Suppressor macrophage treated with lipopolysaccharide for 1 hour (primary cell): Measurements from ENCODE around the gene FRRS1L.
A peak's percentile ranks its signal among the peaks of the same experiment; 100 is the strongest.

Source experiments
- DNase-seq, 3 donors: peaks; one replicate each; pipeline ENCODE4 v3.0.0-alpha.2; 2020 to 2022

The FRRS1L gene, protein sequence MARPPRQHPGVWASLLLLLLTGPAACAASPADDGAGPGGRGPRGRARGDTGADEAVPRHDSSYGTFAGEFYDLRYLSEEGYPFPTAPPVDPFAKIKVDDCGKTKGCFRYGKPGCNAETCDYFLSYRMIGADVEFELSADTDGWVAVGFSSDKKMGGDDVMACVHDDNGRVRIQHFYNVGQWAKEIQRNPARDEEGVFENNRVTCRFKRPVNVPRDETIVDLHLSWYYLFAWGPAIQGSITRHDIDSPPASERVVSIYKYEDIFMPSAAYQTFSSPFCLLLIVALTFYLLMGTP

DNA sequence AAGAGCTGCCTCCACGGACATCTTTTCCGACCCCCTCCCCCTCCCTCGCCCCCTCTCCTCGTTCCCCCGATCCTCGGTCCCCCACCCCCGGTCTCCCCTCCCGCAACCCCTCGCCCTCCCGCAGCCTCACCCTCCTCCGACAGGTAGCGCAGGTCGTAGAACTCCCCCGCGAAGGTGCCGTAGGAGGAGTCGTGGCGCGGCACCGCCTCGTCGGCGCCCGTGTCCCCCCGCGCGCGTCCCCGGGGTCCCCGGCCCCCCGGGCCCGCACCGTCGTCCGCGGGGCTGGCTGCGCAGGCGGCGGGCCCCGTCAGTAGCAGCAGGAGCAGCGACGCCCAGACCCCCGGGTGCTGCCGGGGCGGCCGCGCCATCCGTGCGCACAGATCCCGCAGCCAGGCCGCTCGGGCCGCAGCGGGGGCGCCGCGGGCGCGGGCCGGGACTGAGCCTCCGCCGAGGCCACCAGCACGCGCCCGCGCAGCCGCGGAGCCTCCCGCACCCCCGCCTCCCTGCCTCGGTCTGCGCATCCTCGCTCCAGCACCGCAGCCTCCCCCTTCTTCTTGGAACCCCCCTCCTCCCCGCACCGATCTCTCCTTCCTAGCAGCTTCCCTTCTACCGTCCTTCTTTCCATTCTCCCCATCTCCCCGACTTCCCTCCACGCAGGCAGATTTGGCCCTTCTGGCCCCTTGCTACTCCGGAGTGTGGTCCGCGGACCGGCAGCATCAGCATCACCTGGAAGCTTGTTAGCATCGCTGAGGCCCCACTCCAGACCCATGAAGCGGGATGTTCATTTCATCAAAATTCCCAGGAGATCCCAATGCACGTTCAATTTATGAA, at the start of gene FRRS1L:
Gene FRRS1L, minus strand, starts transcription at position 479 of the 831 bp plus-strand sequence. Its CDS starts 111 bp downstream, at position 368.
- no peak for DNase-seq

DNA sequence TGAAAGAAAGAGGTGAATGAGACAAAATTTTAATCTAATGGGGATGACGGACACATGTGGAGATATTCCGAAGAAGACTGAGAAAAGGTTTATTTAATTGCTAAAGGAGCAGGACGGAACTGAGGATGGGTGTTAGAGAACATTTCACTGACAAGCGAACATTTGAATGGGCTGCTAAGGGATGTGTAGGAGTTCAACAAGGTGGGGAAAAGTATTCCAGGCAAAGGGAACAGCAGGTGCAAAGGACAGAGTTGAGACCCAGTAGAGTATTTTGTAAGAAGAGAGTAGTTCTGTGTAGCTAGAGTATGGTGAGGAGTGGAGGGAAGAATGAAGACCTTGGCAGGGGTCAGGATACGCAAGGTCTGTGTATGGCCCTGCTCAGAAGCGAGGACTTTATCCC, 47.4 kb upstream of the FRRS1L start:
- no peak for DNase-seq

DNA sequence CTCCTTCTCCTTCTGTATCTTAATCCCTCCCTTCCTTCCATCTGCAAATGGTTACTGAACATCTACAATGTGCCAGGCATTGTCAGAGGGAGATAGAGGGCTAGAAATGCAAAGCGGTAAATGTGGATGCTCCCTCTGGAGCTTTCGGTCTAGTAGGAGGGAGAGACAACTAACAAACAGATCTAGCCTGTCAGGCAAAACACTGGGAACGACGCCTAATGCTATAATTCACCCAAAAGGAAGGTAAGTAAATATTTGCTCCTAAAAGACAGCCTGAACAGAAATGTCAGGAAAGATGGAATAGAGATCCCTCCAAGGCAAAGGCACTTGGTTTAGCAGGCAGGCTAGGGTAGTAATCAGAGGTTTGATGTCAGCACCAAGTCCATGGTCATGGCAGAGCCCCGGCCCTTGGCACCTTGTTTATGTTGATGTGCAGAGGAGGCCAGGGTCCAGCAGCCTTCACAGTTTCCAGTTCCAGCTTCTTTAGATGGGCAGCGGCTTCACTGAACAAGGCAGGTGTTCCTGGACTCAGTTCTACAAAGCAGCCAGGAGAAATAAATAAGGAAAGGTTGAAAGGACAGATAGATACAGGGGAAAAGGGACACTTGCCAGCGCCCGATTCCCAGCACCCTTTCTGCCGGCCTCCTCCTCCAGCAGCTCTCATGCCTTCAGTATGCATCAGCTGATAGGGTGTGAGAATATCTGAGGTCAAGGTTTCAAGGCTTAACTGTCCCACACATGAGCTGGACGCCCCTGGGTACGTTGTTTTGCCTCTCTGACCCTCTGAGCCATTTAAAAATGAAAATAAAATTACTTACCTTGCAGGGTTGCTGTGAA, 46.5 kb upstream of the FRRS1L start:
- DNase-seq = no peak

DNA sequence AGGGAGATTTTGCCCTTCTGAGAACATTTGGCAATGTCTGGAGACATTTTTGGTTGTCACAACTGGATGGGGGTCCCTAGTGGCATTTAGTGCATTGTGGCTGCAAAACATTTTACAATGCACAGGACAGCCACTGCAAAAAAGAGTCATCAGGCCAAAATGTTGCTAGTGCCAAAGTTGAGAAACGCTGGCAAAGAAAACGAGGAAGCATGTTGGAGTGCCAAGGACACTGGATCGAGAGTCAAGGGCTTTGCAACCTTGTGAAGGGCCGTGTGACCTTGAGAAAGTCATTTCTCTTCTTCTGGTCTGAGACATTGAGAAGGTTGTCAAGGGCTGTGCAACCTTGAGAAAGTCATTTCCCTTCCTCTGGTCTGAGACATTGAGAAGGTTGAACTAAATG, 45.7 kb upstream of the FRRS1L start:
- no peak for DNase-seq

DNA sequence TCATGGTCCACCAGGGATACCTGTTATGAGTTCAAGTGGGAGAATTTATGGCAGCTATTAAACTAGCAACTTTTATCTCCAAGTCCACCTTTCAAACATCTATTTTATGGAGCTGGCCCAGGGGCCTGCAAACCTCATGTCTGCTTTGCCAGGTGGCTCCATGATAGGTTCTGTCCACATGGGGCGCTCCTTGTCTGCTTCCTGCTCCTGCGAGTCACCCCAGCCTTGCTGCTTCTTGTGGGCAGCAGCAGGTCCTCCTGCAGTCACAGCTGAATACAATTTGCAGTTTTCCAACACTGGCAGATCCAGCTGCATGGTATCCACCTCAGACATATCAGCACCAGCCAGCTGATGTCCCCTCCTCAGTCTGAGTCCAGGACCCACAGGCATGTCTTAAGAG, 39.6 kb upstream of the FRRS1L start:
- peak in 1 of 3 donors; percentile 5 for DNase-seq

DNA sequence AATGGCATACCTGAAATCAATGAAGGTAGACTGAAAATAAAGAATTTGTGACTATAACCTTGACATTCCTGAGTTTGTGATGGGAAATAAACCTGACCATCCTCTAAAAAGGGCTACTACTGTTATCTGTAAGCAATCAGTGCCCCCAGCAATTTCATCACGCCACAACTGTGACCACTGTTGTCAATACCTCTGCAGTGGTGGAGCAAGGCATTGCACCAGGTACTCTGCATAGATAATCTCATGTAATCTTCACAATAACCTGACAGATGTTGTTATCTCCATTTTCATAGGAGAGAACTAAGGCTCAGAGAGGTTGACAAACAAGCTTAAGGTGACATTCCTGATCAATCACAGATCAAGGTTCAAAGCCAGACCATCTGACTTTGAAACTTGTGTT, 38.5 kb upstream of the FRRS1L start:
- no peak for DNase-seq

DNA sequence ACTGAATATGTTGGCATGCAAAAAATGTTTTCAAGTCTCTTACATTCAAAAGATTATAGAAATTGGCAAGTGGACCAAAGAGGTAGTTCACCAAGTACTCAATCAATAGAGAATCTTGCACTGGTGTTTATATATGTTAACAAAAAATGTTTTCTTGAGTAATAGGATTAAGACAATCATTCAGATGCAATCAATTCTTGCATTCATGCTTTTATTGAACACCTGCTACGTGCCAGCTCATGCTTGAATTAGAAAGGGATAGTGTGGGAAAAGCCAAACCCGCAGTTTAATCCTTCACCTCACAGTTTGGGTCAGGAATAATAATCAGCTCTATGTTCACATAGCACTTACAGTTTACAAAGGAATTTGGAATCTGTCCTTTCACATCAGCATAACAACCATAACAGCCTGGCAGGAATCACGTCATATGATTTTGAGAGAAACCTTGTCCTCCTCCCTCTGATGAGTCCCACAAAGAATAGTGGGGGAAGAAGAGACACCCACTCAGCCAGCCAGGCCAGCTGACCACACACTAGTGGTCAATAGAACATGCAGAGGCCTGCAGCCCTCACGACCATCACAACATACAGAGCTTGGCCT, 36.8 kb upstream of the FRRS1L start:
- no peak for DNase-seq

DNA sequence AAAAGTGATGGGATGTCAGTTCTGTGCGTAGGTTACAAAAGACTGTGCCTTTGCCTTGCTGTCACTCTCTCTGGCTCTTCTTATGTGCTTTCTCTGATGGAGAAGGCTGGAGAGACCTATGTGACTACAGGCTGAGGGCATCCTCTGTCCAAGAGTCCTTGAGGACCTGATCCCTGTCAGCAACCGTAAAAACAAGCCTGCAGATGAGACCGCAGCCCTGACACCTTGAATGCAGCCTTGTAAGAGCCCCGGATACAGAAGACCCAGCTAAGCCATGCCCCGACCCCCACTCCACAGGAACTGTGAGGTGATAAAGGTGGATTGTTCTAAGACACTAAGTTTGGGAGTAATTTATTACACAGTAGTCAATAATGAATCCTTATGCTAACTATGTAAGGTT, 32.6 kb upstream of the FRRS1L start:
- no peak for DNase-seq

DNA sequence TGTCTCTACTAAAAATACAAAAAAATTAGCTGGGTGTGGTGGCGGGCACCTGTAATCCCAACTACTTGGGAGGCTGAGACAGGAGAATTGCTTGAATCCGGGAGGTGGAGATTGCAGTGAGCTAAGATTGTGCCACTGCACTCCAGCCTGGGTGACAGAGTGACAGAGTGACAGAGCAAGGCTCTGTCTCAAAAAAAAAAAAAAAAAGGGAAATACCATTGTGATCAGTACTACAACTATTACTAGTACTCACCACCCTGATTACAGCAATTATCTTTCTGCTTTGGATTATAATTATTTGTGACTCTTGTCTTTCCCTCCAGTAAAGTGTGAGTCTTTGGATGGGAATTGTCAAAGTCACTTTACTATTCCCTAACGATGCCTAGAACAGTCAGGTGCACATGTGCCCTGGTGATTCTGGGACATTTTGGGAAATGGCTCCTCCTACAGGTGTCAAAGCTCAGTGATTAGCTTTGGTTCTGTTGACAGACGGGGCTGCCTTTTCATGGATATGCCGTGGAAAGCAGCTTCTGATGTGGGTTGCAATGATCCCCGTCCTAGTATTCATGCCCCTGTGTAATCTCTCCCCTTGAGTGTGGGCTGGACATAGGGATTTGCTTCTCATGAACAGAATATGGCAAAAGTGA, 31.8 kb upstream of the FRRS1L start:
- DNase-seq = no peak

DNA sequence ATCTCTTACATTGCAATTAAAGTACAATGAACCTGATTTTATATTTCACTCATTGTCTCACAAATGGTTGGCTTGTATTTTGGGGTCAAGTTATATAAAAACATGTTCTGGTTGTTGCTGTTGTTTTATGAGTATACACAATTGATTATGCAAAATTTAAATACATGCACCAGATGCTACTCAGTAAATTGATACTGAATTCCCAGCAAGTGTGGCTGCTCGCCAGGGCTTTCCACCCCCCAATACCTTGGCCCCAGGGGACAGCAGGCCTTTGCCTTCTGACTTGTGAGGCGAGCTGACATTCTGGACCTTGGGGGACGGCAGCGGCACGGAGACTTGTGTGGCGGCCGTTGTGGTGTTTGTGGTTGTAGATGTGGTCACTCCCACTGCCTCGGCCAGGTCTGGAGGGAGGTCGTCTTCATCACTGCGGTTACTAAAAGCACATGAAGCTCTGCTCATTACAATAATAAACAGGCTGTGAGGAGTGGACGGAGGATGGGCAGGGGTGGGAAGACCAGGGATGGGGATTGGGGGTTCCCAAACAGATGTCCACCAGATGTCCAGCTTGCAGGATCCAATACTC, 27.0 kb upstream of the FRRS1L start:
- no peak for DNase-seq

DNA sequence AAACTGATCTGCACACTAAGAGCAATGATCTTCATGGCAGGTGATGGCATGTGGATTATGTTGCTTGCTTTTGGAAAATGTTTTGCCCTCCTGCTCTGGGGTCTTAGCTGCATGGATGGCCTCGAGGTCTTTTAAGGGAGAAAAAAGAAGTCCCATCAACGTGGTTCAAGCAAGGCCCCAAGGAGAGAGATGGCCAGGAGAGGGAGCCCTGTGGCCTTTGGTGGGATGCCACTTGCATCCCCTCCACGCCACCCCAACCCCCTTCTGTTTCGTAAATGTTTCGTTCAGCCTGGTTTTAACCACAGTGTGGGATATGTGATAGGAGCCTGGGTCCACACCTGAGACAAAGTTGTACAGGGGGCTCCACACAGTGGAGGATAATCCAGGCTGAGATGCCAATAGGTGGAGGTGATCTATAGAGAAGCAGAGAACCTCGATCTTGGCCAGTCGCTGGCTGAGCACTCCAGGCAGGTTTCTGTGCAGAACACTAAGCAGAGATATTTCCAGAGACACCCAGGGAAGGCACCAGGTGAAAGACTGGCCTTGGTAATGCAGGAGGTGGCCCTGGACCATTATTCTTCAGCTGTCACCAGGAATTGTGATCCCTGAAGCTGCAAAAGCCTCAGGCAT, 25.8 kb upstream of the FRRS1L start:
- no peak for DNase-seq

DNA sequence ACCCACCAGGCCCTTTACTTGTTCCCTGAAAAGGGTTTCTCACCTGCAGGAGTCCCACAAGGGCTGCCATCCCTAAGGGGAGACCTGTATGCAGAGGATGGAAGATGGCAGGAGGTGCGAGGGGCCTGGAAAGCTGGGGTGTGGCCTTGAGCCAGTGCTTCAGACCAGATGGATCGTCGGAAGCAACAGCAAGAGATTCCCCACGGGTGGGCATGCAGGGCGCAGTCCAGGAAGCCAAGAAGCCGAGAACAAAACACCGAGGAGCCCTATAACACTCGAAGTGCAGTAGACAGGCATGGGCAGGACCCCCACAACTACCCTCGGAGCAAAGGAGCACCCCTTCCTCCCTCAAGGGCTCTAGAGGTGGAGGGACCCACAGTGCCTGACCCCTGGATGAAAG, 24.7 kb upstream of the FRRS1L start:
- no peak for DNase-seq

DNA sequence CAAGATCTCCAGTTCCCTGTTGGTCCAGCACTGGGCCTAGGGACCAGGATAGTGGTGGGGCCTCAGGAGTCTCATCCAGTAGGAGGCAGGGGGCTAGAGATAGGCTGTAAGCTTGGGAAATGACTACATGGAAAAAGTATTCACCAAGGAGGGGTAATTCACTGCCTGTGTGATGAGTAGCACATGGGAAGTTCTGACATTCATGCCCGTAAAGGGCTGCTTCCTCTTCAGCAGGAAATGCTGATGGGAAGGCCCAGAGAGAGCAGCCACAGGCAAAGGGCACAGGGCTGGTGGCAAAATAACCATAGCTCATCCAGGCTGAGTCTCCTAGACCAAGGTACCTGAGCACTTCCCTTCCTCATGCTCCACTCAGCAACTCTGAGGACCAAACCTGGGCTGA, 23.1 kb upstream of the FRRS1L start:
- DNase-seq = no peak

DNA sequence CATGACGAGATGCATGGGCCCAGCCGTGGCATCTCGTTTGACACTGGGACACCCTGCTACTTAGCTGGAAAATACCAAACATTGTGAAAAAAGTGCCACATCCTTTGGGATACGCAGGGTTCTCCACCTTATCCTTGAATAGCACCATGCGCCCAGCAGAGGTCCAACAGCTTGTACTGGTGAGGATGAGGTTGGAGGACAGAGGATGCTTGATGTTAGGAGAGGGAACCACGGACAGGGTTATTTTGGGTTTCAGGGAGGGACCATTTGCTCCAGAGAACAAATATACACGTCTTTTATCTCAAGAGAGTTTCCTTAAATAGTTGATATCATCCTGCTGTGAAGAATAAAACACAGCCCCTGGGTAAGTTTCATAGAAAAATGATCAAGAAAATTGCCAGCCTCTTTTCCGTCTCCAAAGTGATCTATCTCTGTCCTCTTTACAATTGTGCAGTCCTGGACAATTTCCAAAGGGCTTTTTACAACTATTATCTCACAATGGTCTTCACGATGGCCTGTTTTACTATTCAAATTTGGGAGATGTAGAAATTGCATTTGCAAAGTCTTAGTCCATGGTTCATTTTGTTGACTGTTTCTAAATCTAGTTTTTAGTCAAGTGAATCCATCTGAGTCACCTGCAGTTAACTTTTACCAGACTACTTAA, 19.9 kb upstream of the FRRS1L start:
- DNase-seq = no peak

DNA sequence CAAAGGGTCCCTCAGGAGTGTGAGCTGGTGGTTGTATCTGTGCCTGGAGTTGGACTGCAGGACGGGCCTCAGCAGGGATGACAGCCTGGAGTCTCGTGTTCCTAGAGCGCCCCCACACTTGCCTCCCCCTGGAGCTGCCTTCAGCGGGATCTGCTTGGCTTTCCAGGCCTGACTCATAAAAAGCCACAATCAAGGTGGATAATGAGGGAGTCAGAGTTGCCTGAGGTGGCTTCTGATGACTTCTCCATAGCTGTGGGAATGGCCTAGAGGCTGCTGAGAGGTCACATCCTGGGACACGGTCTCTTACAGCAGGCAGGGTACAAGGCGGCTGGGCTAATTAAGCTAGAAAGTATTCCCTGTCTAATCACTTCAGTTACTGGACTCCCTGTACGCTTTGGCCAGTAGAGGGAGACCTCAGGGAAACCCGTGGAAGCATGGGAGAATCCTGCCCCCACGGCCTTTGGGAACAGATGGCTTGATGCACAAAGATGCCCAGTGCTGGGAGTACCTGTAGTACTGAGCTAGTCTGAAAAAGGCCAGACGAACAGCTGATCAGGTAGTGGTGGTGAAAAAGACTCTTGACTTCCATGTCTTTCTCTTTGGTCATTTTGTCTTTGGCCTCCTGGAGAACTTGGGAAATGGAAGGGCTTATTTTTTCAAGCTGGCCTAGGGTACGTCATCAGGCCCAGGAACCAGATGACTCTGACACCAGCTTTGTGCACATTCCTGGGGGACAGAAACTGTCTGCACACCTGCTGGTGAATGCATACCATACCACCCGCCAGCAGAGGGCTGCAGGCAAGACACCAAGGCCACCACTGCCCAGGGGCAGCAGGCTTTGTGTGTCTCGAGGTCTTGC, 16.1 kb upstream of the FRRS1L start:
- DNase-seq = peak; percentile 10 to 23 (median 22)

DNA sequence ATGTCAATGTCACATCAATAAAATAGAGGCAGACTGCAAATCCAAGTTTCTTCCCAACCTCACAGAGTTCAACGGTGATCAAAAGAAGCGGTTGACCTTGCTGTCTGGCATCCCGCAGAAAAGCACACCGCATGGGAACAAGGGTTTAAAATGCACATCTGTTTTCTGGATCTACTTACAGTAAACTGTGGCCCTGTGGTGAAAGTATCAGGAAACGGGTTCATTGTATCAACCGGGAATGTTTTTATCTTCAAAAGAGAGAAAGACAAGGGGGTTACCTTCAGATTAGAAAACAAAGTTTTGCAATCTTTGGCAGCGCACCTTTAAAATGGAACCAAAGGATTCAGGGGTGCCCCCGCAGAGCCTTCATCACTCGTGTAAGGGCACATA, 15.5 kb upstream of the FRRS1L start:
- no peak for DNase-seq

DNA sequence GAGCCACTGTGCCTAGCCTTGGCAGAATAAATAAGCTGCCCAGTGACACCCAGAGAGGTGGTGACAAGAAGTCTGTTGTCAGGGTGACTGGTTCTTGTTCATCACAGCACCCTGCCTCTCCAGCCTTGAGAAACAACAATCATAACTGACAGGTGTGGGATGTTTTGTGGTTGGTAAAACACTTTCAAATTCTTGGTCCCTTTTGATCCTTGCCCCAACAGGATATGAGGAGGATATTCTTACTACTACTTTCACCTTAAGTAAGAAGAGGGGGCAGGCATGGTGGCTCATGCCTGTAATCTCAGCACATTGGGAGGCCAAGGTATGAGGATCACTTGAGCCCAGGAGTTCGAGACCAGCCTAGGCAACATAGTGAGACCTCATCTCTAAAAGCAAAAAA, 14.2 kb upstream of the FRRS1L start:
- no peak for DNase-seq

DNA sequence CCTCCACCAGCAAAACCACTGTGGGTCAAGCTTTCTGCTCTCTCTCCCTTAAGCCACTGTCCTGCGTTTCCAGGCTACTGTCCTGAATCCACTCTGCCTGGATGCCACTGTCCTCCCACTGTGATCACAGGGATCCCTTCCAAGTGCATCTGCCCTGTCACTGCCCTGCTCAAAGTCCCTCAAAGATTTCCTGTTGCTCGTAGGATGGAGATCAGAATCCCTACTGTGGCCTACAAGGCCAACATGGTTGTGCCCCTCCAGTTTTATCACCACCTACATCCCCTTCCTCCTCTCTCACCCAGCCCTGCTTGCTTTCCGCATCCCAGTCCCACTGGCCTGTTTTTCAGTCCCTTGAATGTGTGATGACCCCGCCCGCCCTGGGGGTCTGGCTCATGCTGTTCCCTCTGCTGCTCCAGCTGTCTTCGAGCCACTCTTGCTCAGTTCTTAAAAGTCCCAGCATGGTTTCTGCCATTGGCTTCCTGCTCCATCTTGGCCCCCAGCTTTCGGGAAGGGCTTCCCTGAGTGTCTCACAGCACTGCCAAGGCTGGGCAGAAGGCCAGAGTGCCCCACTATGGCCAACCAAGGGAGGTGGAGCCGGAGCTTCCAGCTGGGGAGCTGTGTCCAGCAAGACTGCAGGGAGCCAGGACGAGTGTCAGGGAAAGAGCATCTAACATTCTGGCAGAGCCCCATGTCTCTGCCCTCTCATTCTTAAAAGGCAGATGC, 12.9 kb upstream of the FRRS1L start:
- DNase-seq = no peak

DNA sequence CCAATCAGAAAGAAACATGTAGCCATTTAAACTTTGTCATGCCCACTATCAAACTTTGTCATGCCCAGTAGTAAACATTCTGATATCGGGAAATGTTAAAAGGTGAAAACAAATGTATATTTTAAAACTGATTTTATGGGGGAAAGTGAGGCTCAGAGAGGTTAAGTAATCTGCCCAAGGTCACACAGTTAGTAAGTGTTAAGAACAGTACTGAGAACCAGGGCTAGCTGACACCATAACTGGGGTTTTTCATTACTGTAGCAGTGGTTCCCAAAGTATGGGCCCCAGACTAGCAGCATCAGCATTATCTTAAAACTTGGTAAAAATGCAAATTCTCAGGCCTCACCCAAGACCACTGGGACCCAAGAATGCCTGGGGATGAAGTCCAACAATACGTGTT, 9.9 kb upstream of the FRRS1L start:
- no peak for DNase-seq
